LNCaP clone FGC (cell line): ENCODE results near the gene SRBD1.
A peak's percentile ranks its signal among the peaks of the same experiment; 100 is the strongest.

ENCODE experiments used
- DNase-seq: peaks from one replicate; pipeline ENCODE4 v3.0.0-alpha.2; 2011; ENCODE audit warnings: low read depth
- H3K4me3 ChIP-seq: 2 replicates; pipeline ENCODE4 v1.5.1; 2011; ENCODE audit warnings: mild to moderate bottlenecking, low read depth, low read length, control low read depth
- TF ChIP-seq, protein P1 (sequence below): IDR thresholded peaks from 2 replicates; pipeline ENCODE4 v1.5.1; 2012; ENCODE audit warnings: mild to moderate bottlenecking; ENCODE audit not compliant: control insufficient read depth, insufficient read depth; ENCODE audit errors: extremely low read depth

The SRBD1 gene

DNA sequence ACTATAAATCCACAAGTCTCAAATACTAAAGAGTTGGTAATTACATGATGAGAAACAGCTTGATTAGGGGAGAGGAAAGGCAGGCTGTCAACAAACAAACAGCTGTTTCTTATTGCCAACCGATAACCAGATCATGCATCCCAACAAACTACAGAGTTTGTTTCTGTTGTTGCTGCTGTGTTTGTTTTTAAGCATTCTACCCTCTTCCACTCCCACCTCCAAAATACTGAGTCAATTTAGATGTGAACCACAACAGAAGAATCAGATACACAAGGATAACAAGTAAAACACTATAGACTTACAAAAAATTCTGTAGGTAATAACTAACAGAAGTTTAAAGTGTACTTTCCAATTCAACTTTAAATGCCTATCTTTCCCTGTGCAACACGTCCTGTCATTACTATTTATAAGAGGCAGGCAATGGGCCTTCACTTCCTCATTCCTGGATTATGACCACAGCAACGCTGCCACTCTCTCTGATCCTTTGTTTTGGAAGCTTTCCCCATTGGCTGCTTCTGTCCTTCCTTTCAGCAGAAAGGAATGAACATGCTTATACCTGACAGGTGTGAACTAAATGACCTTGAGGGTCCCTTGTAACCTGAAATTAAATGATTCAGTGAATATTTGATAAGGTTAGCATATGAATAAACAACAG lies 152.0 kb downstream of the SRBD1 start:
- peak; percentile 59 for DNase-seq
- no peak overlapping the region for H3K4me3 ChIP-seq
- TF ChIP-seq, protein P1, sequence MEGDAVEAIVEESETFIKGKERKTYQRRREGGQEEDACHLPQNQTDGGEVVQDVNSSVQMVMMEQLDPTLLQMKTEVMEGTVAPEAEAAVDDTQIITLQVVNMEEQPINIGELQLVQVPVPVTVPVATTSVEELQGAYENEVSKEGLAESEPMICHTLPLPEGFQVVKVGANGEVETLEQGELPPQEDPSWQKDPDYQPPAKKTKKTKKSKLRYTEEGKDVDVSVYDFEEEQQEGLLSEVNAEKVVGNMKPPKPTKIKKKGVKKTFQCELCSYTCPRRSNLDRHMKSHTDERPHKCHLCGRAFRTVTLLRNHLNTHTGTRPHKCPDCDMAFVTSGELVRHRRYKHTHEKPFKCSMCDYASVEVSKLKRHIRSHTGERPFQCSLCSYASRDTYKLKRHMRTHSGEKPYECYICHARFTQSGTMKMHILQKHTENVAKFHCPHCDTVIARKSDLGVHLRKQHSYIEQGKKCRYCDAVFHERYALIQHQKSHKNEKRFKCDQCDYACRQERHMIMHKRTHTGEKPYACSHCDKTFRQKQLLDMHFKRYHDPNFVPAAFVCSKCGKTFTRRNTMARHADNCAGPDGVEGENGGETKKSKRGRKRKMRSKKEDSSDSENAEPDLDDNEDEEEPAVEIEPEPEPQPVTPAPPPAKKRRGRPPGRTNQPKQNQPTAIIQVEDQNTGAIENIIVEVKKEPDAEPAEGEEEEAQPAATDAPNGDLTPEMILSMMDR, result no peak

DNA sequence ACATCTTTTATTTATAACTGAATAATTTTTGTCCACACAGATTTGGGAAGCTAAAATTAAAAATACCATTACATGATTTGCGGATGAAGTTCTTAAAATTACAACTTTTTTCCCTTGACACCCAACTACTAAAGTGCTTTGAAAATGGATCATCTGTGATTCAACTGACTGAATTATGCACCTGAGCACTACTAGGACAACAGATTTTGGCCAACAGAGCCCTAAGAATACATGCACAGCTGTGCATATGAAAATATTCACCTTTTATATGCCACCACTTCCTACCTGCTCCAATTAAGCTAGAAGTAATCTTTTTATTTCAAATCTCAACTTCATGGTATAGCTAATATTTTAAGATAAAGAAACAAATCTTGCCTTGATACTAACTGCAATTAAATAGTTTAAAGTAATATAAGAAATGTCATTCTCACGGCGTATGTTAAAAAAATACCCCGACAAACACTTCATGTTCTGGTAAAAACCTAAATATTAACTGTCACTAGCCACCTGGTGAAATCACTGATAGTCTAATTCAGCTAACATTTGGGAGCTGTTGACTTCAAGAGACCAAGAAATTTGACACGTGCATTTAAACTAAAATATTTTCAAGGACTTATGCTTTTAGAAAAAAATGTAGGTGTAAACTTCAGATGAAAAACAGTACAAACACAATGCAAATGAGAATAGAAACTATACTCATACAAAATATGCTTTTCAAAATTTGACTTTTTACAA lies 153.7 kb downstream of the SRBD1 start:
- no peak overlapping the region for H3K4me3 ChIP-seq
- no peak for DNase-seq
- TF ChIP-seq, protein P1, result no peak

DNA sequence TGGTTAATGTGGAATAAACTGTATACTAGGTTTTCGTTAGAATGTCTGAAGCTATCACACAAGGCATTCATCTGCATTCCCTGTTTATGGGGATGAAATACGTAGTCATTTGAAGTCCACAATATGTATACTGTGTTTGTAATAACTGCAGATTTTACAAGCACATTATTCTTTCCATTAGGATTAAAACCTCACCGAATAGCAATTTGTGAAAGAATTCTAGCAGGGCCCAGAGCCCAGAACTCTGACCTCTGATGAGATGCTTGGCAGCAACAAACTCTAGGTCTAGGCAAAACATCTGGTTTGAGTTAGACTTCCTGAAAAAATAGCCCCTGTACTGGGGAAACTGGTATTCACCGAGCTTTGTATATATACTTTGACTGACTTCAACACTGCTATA lies 158.2 kb downstream of the SRBD1 start:
- TF ChIP-seq, protein P1, result no peak
- H3K4me3 ChIP-seq, result no peak overlapping the region
- DNase-seq, result no peak

DNA sequence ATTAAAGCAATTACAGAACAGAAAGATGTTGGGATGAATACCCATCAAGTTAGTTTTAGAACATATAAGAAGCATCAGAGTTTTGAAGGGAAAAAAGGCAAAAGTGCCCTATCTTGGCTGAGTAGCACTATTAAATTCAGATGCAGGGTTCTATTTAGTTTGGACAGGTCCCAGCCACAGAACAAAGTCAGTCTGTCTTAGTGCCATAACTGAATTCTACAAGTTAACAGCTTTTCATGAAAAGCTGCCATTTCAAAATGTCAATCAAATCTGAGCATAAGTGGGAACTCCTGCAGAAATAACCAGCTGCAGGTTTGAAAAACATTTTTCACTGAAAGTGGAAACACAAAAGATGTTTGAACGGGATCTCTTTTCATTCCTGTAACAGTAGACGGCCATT lies 160.4 kb downstream of the SRBD1 start:
- TF ChIP-seq, protein P1, result no peak
- no peak overlapping the region for H3K4me3 ChIP-seq
- no peak for DNase-seq

DNA sequence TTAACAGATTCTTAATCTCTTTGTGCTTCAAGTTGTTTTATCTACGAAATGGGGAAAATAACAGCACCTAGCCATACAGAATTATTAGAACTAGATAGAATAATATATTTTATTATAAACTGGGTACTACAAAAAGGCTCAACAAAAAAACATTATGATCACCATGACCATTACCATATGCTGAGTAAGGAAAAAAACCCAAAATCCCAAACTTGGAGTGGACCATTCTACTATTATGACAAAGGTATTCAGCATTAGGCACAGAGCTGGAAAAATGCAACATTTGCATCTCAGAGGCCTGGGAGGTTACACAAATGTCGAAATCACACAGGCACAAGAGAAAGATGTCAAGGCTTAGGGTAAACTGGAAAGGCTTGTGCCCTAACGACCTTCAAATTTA lies 162.8 kb downstream of the SRBD1 start:
- TF ChIP-seq, protein P1, result no peak
- H3K4me3 ChIP-seq, result no peak overlapping the region
- DNase-seq, result no peak

DNA sequence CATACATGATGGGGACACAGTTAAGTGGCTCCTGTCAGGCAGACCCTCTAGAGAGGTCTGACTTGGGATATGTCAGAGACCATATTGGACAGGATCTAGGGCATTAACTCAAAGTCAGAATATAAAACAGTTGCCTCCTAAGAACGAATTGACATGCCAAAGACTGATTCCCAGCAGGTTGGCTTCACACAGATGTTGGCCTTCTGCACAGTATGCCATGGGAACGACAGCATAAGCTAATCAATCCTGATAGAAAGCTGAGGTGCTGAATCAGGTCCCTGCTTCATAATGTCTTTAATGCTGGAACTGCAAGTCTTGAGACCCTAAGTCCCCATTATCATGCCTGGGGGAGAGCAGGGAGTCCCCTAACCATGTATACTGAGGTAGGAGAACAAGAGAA lies 165.1 kb downstream of the SRBD1 start:
- TF ChIP-seq, protein P1, result no peak
- no peak overlapping the region for H3K4me3 ChIP-seq
- DNase-seq, result no peak

DNA sequence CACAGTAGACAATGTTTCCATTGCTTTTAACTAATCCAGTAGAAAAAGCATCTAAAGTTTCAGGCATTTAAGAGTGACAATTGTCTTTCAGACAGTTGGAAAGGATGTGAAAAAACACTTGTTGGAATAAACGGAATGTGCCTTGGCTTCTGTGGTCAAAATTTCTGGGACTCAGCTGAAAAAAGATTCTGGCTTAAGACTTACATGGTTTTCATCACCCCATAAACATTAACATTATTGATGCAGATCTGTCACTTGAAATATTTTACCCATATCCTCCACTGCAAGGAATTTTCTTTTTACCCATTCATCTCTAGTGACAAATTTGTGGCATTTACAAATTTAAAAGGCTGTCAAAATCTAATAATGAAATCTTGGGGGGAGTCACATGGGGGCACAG lies 166.0 kb downstream of the SRBD1 start:
- H3K4me3 ChIP-seq, result no peak overlapping the region
- no peak for DNase-seq
- TF ChIP-seq, protein P1, result no peak
